GM12874 (cell line): ENCODE results near the gene DCST1.

Experiments
- CTCF ChIP-seq: IDR thresholded peaks from 2 replicates; pipeline ENCODE4 v1.5.1; 2011; ENCODE audit warnings: low read depth, mild to moderate bottlenecking, control low read depth, low read length, moderate library complexity; ENCODE audit not compliant: insufficient read depth

The DCST1 gene

GRCh38 chr1:155084722-155085503, 51.3 kb downstream of the DCST1 start:
- peak; percentile 89 for TF ChIP-seq CTCF

- no peak for TF ChIP-seq CTCF
Observed at GRCh38 chr1:155085504-155086127, 52.0 kb downstream of the DCST1 start.

- peak; percentile 99 for TF ChIP-seq CTCF
Observed at GRCh38 chr1:155086128-155086741, 52.6 kb downstream of the DCST1 start.

GRCh38 chr1:155086856-155087535, 53.4 kb downstream of the DCST1 start:
- 0 out of 2 replicates have a peak, but pooled peaks have one; percentile 9 for TF ChIP-seq CTCF

- peak; percentile 98 for TF ChIP-seq CTCF
Observed at GRCh38 chr1:155091071-155092051, 57.7 kb downstream of the DCST1 start.

- no peak for TF ChIP-seq CTCF
Observed at GRCh38 chr1:155092131-155092530, 58.5 kb downstream of the DCST1 start.
